NCI-H1930 (cell line): ENCODE data around the gene CD2AP.
A peak's percentile ranks its signal among the peaks of the same experiment; 100 is the strongest.
"Not testable (repeated sequence)": the region's sequence is repeated elsewhere in the genome, so short reads cannot be mapped to it uniquely, and the experiment has no call there.

Experiments used
- DNase-seq, 2 experiments: peaks; one replicate each; lab custom pipeline; 2025; lab: John Stamatoyannopoulos, UW

The CD2AP gene

GRCh38 chr6:47634210-47635047 lies 156.8 kb downstream of the CD2AP start:
- no peak for DNase-seq

- DNase-seq = no peak
Observed at GRCh38 chr6:47646689-47647088, 169.1 kb downstream of the CD2AP start.

- no peak for DNase-seq
Observed at GRCh38 chr6:47647188-47647587, 169.6 kb downstream of the CD2AP start.

GRCh38 chr6:47647626-47648025 lies 170.0 kb downstream of the CD2AP start:
- not testable (repeated sequence) for DNase-seq

- DNase-seq = no peak
Observed at GRCh38 chr6:47648031-47648430, 170.4 kb downstream of the CD2AP start.

GRCh38 chr6:47650553-47651432 lies 173.2 kb downstream of the CD2AP start:
- DNase-seq = no peak

- DNase-seq = no peak
Observed at GRCh38 chr6:47651505-47651944, 173.9 kb downstream of the CD2AP start.

GRCh38 chr6:47653706-47654105 lies 176.1 kb downstream of the CD2AP start:
- no peak for DNase-seq

GRCh38 chr6:47654255-47654654 lies 176.7 kb downstream of the CD2AP start:
- no peak for DNase-seq

- DNase-seq = no peak
Observed at GRCh38 chr6:47655719-47656595, 178.4 kb downstream of the CD2AP start.

GRCh38 chr6:47661960-47662359 lies 184.4 kb downstream of the CD2AP start:
- DNase-seq = no peak

GRCh38 chr6:47663462-47664216 lies 186.1 kb downstream of the CD2AP start:
- no peak for DNase-seq

- peak in 1 of 2 experiments; percentile 19 for DNase-seq
Observed at GRCh38 chr6:47665112-47665511, 187.5 kb downstream of the CD2AP start.

GRCh38 chr6:47669684-47670513 lies 192.3 kb downstream of the CD2AP start:
- DNase-seq = no peak

- no peak for DNase-seq
Observed at GRCh38 chr6:47670851-47671250, 193.3 kb downstream of the CD2AP start.

- peak; percentile 52 to 57 for DNase-seq
Observed at GRCh38 chr6:47671777-47672176, 194.2 kb downstream of the CD2AP start.

GRCh38 chr6:47672816-47673215 lies 195.2 kb downstream of the CD2AP start:
- no peak for DNase-seq

- DNase-seq = no peak
Observed at GRCh38 chr6:47674673-47675072, 197.1 kb downstream of the CD2AP start.
